GM18526 (cell line): ENCODE data around the gene ARSB.

Source experiments
- POLR2A ChIP-seq: IDR thresholded peaks from 3 replicates; pipeline ENCODE4 v1.6.1; 2011; ENCODE audit not compliant: insufficient read length; ENCODE audit errors: extremely low read depth

The ARSB gene

GRCh38 chr5:78843436-78843835 is 141.7 kb downstream of the ARSB start:
- no peak for TF ChIP-seq POLR2A

- no peak for TF ChIP-seq POLR2A
Observed at GRCh38 chr5:78841767-78842166, 143.3 kb downstream of the ARSB start.

DNA sequence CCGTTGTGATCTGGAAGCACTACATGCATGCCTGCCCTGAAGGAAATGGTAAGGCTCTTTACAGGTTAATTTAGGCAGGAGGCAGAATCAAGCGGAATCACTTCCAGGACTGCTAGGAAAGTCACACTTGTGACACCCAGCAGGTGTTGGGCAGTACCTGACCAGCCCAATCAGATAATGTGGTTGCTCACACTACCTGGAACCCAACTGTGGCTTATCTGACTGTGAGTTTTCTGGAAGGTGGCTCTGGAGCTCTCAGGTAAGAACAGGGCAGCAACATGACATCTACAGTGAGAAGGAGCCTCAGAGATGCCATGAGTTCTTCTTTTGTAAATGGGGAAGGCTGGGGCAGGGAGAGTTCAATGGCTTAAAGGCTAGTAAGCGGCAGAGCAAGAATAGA is 146.4 kb downstream of the ARSB start:
- no peak for TF ChIP-seq POLR2A

DNA sequence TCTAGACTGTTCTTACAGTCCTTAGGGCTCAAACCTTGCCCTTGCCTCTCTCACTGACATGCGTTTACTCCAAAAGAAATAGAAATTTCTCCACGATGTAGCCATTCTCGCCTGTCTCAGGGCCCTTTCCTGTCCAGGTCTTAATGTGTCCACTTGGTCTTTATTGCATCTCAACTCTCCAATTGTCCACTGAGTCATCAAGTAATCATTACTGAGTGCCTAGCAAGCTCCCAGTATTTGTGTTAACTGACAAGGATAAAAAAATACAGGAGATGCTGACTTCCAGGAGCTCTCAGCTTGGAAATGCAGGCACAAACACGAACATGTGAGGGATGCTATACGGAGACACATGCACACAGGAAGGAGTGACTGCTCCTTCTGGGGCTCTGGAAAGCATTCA is 147.3 kb downstream of the ARSB start:
- no peak for TF ChIP-seq POLR2A

GRCh38 chr5:78835176-78835575 is 149.9 kb downstream of the ARSB start:
- no peak for TF ChIP-seq POLR2A

DNA sequence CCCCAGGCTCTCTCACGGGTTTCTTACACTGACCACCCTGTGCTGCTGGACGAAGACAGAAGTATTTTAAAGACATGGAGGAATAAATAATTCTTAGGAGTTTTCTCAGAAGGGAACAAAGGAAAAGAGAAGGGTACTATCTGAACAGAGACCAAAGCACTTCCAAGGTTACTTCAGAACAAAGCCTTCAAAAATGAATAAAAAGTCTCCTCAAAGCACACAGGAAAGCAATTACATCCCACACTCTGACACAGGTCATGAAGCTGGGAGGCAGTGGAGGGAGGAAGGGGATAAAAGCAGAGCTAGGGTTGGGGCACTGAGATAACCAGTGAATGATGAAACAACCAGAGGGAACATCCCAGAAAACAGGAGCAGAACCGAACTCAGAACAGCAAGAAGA is 151.8 kb downstream of the ARSB start:
- no peak for TF ChIP-seq POLR2A

GRCh38 chr5:78830528-78831046 is 154.5 kb downstream of the ARSB start:
- TF ChIP-seq POLR2A = no peak

GRCh38 chr5:78829811-78830527 is 155.1 kb downstream of the ARSB start:
- no peak for TF ChIP-seq POLR2A

GRCh38 chr5:78827725-78828124 is 157.4 kb downstream of the ARSB start:
- TF ChIP-seq POLR2A = no peak

DNA sequence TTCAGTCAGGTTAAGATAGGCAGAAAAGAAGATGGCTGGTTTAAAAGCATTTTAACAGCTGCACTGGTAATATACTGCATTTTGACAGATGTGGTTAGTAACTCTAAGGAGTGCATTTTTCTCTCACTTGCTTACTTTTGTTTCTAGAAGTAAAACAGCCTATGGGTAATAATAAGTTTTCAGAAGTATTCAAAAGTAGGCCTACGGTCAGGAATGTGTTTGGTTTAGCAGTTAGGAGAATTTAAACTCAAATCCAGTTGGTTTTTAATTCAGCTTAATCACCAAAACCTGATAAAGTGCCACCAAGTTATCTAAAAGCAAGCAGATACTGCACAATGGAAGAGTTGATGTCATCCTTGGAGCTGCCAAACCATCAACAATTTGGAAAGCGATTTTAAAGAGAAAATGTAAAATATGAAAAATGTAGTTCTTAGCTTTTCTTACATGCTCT is 160.3 kb downstream of the ARSB start:
- no peak for TF ChIP-seq POLR2A

GRCh38 chr5:78823196-78823595 is 161.9 kb downstream of the ARSB start:
- TF ChIP-seq POLR2A = no peak

- TF ChIP-seq POLR2A = no peak
Observed at GRCh38 chr5:78821536-78822021, 163.5 kb downstream of the ARSB start.

DNA sequence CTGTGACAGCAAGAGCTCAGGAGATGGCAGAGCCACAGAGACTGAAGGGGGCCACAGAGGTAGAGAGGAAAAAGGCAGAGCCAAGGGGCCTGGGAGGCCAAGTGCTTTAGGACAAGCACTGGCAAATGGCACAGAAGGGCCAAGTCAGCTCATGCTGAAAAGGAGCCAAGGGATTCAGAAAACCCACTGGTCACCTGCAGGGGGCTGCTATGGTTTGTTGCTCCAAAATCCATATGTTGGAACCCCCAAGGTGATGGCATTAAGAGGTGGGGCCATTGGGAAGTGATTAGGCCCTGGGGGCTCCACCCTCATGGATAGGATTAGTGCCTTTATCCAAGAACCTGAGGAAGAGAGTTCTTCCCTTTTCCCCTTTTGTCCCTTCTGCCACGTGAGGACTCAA is 165.4 kb downstream of the ARSB start:
- TF ChIP-seq POLR2A = no peak

DNA sequence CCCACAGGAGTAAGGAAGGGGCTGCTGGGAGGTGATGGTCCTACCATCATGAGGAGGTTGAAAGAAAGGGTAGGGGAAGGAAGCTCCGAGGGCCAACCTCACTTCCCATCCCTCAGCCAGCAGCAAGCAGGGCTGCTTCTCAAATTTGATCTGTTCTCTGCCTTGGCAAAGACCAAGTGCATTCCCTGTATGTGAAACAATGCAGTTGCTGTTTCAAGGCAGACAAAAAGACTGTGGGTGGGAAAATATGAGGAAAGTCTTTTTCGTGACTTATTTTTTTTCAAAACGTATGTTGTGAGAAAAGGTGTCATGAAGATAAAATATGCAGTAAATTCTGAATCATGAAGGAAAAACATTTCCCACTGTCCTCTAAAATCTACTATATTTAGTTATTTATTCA is 165.9 kb downstream of the ARSB start:
- no peak for TF ChIP-seq POLR2A

- TF ChIP-seq POLR2A = no peak
Observed at GRCh38 chr5:78816143-78816765, 168.9 kb downstream of the ARSB start.

GRCh38 chr5:78813906-78814530 is 171.1 kb downstream of the ARSB start:
- TF ChIP-seq POLR2A = no peak
